ENCODE results near the gene ZNF593.

The ZNF593 gene

GRCh38 chr1:26213335-26213905 lies 43.7 kb downstream of the ZNF593 start:
- DNase-seq, result no peak

- DNase-seq, result no peak
Observed at GRCh38 chr1:26215246-26215645, 45.5 kb downstream of the ZNF593 start.

GRCh38 chr1:26218906-26219494 lies 49.3 kb downstream of the ZNF593 start:
- DNase-seq, result no peak
